Vagina (tissue), 2 donors: ENCODE measurements around the gene TOMM40.

Experiments
- CTCF ChIP-seq, 3 experiments: fragments of 450-650 bp in 2 of 3; fragments of 200-600 bp in 1 of 3; sonication (generic) in 1 of 3; IDR thresholded peaks; one replicate each; pipeline ENCODE4 v1.5.1; 2017 to 2019; ENCODE audit warnings: antibody characterized with exemption in 3 of 3, mild to moderate bottlenecking in 2 of 3, moderate library complexity in 2 of 3
- POLR2A ChIP-seq, 2 donors: fragments of 450-650 bp; IDR thresholded peaks; one replicate each; pipeline ENCODE4 v1.6.1; 2017; ENCODE audit warnings: antibody characterized with exemption in 2 of 2, mild to moderate bottlenecking in 2 of 2, moderate library complexity in 2 of 2
- POLR2AphosphoS5 ChIP-seq, 2 donors: sonication (generic); formaldehyde crosslinking; IDR thresholded peaks; one replicate each; pipeline ENCODE4 v1.9.0; 2017; ENCODE audit warnings: antibody characterized with exemption in 2 of 2, mild to moderate bottlenecking in 2 of 2, low read depth in 1 of 2; ENCODE audit not compliant: insufficient read depth in 1 of 2

GRCh38 chr19:44889830-44890365 is 1.2 kb upstream of the TOMM40 start:
- TF ChIP-seq POLR2A (IDR thresholded peaks at IDR 0.05) (no peak), CTCF (IDR thresholded peaks at IDR 0.05) (no peak), POLR2AphosphoS5 (IDR thresholded peaks at IDR 0.05; ENCODE audit: insufficient read depth in 1 of 2, low read depth in 1 of 2) (no peak)
